Measurements from ENCODE around the gene ERCC6. TPM values are rescaled to one million over a fixed set of nuclear protein-coding genes. Genes with fewer than 3 reads are reported as not detected.

The ERCC6 gene
- polyA plus RNA-seq, 2 donors: 4.3 to 4.5 TPM

DNA sequence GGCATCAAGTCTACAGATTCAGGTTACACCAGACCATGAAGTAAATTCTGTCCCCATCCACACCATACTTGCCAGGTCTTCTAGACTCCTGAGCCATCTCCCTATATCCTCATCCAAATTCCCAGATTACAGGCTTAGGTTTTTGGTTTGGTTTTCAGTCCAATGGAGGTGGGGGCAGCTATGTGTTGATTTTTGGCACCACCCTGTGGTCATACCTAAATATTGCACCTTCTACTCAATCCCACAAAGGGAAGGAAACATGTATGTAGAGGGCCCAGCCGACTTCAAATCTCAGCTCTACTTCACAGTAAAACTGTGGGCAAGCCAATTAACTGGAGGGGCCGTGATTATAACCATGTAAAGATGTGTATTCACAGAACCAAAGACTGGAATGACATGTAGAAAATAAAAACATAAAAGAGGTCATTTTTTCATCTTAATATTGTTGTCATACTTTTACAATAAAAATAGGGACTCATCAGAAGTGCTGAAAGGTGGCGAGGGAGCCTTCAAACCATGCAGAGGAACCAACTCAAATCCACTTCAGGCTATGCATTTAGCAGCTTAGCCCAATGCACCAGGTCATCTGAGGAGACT, 19.8 kb downstream of the ERCC6 start:
- Histone ChIP-seq H3K9me3 (ENCODE audit: control insufficient read depth in 2 of 2, insufficient read depth in 1 of 2, low read depth in 1 of 2, low read length in 1 of 2) (no peaks in the 10 kb centered on the region), H3K27me3 (ENCODE audit: control insufficient read depth in 1 of 2, insufficient read depth in 2 of 2, low read length in 2 of 2) (no peaks in the 10 kb centered on the region), H3K27ac (ENCODE audit: low read depth in 2 of 2, low read length in 1 of 2) (no peak overlapping the region), H3K36me3 (ENCODE audit: control insufficient read depth in 2 of 2, insufficient read depth in 2 of 2, low read length in 1 of 2) (peaks cover 7 to 10% of the 10 kb centered on the region in 2 donors), H3K4me3 (ENCODE audit: low read depth in 1 of 2, low read length in 2 of 2) (no peak overlapping the region), H3K4me1 (ENCODE audit: control insufficient read depth in 2 of 2, insufficient read depth in 2 of 2, low read length in 1 of 2) (no peaks in the 10 kb centered on the region)
- WGBS, 2 donors: 61 to 62% methylated on average over 3 of the region's 3 CpGs

DNA sequence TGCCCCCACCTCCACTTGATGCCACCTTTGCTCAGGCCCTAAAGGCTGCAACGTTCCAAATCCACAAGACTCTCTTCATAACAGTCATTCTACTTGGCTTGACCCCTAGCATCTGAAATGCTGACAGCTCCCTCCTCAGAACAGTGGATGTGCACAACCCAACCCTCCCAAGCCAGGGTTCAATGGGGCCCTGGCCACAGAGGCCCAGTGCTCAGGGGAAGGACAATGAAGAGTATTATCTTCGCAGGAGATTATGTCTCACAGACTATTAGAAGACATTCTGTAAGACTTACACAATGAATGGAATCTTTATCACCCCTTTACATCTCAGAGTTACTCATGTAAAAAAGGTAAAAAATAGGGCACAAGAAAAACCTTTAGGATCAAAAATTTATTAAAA, 20.4 kb downstream of the ERCC6 start:
- H3K4me3 ChIP-seq (ENCODE audit: low read depth in 1 of 2, low read length in 2 of 2): no peak overlapping the region
- H3K36me3 ChIP-seq (ENCODE audit: control insufficient read depth in 2 of 2, insufficient read depth in 2 of 2, low read length in 1 of 2): peaks cover 5 to 10% of the 10 kb centered on the region in 2 donors
- 90 to 91% methylated on average over 2 of the region's 2 CpGs for WGBS, 2 donors
- H3K4me1 ChIP-seq (ENCODE audit: control insufficient read depth in 2 of 2, insufficient read depth in 2 of 2, low read length in 1 of 2): no peaks in the 10 kb centered on the region
- H3K9me3 ChIP-seq (ENCODE audit: control insufficient read depth in 2 of 2, insufficient read depth in 1 of 2, low read depth in 1 of 2, low read length in 1 of 2): no peaks in the 10 kb centered on the region
- H3K27me3 ChIP-seq (ENCODE audit: control insufficient read depth in 1 of 2, insufficient read depth in 2 of 2, low read length in 2 of 2): no peaks in the 10 kb centered on the region
- no peak overlapping the region for H3K27ac ChIP-seq (ENCODE audit: low read depth in 2 of 2, low read length in 1 of 2)

DNA sequence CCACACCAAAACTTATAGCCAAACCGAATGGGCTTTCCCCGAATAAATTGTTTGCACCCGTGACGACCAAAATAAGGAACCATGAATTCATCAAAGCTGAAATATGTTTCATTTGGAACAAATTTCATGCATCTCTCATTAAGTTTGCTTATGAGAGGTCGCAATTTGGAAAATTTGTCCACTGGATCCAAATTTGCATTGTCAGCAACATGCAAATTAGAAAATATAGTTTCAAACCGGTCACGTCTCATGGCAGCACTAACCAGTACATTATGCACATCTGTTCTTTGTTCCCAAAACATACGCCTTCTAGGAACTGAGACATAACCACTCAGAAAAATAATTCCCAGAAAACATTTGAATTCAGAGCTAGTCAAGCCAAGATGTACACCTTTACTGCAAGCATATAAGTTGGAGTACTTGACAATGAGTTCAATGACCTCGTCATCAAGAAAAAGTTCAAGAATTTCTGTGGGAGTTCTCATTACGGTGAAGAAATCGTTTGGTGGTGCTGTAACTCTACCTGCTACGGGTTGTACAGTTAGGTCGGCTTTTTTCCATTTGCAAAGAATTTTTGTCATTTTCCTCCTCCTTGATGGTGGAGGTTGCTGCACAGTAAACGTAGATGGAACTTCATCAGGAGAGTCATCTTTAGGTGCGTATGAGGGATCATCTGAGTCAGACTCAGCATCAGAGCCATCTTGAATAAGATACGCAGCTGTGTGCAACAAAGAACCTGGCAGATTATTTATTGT, 22.5 kb downstream of the ERCC6 start:
- Histone ChIP-seq H3K27me3 (ENCODE audit: control insufficient read depth in 1 of 2, insufficient read depth in 2 of 2, low read length in 2 of 2) (no peaks in the 10 kb centered on the region), H3K4me1 (ENCODE audit: control insufficient read depth in 2 of 2, insufficient read depth in 2 of 2, low read length in 1 of 2) (no peaks in the 10 kb centered on the region), H3K9me3 (ENCODE audit: control insufficient read depth in 2 of 2, insufficient read depth in 1 of 2, low read depth in 1 of 2, low read length in 1 of 2) (no peaks in the 10 kb centered on the region), H3K36me3 (ENCODE audit: control insufficient read depth in 2 of 2, insufficient read depth in 2 of 2, low read length in 1 of 2) (peaks cover 5 to 10% of the 10 kb centered on the region in 2 donors), H3K4me3 (ENCODE audit: low read depth in 1 of 2, low read length in 2 of 2) (no peak overlapping the region), H3K27ac (ENCODE audit: low read depth in 2 of 2, low read length in 1 of 2) (no peak overlapping the region)
- WGBS, 2 donors: 93 to 94% methylated on average over 16 of the region's 16 CpGs

DNA sequence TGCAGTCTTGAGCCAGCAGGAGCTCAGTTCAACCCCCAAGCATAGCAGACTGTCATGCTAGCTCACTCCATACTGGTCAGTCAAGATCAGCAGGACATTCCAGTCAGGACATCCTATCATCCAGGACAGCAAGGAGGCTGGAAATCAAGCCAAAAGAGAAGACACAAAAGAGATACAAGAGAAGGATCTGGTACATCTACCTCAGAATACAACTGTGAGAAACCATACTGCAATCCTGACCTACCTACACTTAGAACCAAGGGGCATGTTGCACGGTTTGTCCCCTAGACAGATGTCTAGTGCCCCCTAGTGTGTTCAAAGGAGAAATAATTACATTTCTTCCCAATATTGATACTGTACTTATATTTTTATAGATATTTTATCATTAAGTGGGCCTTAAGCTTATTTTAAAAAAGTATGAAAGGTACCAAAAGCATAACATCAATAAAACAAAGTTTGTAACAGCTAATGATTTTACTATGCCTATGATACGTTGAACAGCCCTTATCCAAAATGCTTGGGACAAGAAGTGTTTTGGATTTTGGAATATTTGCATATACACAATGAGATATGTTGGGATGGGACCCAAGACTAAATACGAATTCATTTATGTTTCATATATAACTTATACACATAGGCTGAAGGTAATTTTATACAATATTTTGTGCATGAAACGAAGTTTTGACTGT, 26.7 kb downstream of the ERCC6 start:
- H3K36me3 ChIP-seq (ENCODE audit: control insufficient read depth in 2 of 2, insufficient read depth in 2 of 2, low read length in 1 of 2): no peaks in the 10 kb centered on the region
- no peaks in the 10 kb centered on the region for H3K9me3 ChIP-seq (ENCODE audit: control insufficient read depth in 2 of 2, insufficient read depth in 1 of 2, low read depth in 1 of 2, low read length in 1 of 2)
- no peaks in the 10 kb centered on the region for H3K27me3 ChIP-seq (ENCODE audit: control insufficient read depth in 1 of 2, insufficient read depth in 2 of 2, low read length in 2 of 2)
- WGBS, 2 donors: 54 to 57% methylated on average over 4 of the region's 4 CpGs
- no peak overlapping the region for H3K4me3 ChIP-seq (ENCODE audit: low read depth in 1 of 2, low read length in 2 of 2)
- no peak overlapping the region for H3K27ac ChIP-seq (ENCODE audit: low read depth in 2 of 2, low read length in 1 of 2)
- H3K4me1 ChIP-seq (ENCODE audit: control insufficient read depth in 2 of 2, insufficient read depth in 2 of 2, low read length in 1 of 2): peaks cover 0 to 7% of the 10 kb centered on the region in 2 donors

DNA sequence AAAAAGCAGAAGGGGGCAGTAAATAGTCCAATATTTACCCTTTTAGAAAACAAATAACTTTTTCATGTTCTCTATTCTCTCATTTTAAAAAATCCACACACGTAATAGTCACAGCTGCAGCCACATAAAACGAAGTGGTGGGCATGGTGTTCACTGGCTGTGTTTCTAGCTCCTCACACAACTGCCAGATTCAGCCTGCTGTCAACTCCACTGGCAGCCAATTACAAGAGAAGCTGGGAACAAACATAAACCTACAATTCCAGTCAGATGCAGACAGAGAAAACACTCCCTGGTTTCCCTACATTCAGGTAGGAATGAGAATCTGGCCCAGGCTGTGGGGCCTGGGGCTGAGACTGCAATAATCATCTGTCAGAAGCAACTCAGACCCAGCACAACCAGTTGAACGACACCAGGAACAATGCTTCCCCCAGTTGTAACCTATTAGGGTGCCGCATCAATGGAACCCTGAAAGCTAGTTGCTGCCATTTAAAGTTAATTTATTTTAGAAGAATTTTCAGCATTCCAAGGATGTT, 29.1 kb downstream of the ERCC6 start:
- Histone ChIP-seq H3K9me3 (ENCODE audit: control insufficient read depth in 2 of 2, insufficient read depth in 1 of 2, low read depth in 1 of 2, low read length in 1 of 2) (no peaks in the 10 kb centered on the region), H3K4me3 (ENCODE audit: low read depth in 1 of 2, low read length in 2 of 2) (no peak overlapping the region), H3K27me3 (ENCODE audit: control insufficient read depth in 1 of 2, insufficient read depth in 2 of 2, low read length in 2 of 2) (no peaks in the 10 kb centered on the region), H3K36me3 (ENCODE audit: control insufficient read depth in 2 of 2, insufficient read depth in 2 of 2, low read length in 1 of 2) (no peaks in the 10 kb centered on the region), H3K27ac (ENCODE audit: low read depth in 2 of 2, low read length in 1 of 2) (peak overlapping the region in 1 of 2 donors; percentile 1), H3K4me1 (ENCODE audit: control insufficient read depth in 2 of 2, insufficient read depth in 2 of 2, low read length in 1 of 2) (peaks cover 0 to 7% of the 10 kb centered on the region in 2 donors)
- WGBS, 2 donors: 74 to 76% methylated on average over 4 of the region's 4 CpGs

DNA sequence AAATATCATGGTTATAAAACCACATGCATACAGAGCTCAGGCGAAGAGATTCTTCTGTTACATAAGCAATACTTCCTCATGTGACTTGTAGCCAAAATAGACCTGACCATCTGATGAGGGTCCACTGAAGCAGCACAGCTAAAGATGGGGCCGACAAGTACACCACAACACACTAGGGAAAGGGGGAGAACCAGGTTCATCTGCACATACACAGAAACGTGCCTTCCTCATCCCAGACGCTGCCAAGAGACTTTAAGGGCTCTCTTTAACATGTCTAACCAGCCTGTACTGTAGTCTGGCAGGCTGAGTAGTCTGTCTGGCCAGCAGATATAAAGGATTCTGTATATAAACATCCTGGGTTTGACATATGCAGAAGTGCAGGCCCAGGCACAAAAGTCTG, 30.3 kb downstream of the ERCC6 start:
- no peaks in the 10 kb centered on the region for H3K36me3 ChIP-seq (ENCODE audit: control insufficient read depth in 2 of 2, insufficient read depth in 2 of 2, low read length in 1 of 2)
- H3K27me3 ChIP-seq (ENCODE audit: control insufficient read depth in 1 of 2, insufficient read depth in 2 of 2, low read length in 2 of 2): no peaks in the 10 kb centered on the region
- 40% methylated on average over 4 of the region's 4 CpGs for WGBS, 2 donors
- no peak overlapping the region for H3K4me3 ChIP-seq (ENCODE audit: low read depth in 1 of 2, low read length in 2 of 2)
- peaks cover 0 to 7% of the 10 kb centered on the region in 2 donors for H3K4me1 ChIP-seq (ENCODE audit: control insufficient read depth in 2 of 2, insufficient read depth in 2 of 2, low read length in 1 of 2)
- H3K27ac ChIP-seq (ENCODE audit: low read depth in 2 of 2, low read length in 1 of 2): peak overlapping the region in 1 of 2 donors; percentile 15
- no peaks in the 10 kb centered on the region for H3K9me3 ChIP-seq (ENCODE audit: control insufficient read depth in 2 of 2, insufficient read depth in 1 of 2, low read depth in 1 of 2, low read length in 1 of 2)

DNA sequence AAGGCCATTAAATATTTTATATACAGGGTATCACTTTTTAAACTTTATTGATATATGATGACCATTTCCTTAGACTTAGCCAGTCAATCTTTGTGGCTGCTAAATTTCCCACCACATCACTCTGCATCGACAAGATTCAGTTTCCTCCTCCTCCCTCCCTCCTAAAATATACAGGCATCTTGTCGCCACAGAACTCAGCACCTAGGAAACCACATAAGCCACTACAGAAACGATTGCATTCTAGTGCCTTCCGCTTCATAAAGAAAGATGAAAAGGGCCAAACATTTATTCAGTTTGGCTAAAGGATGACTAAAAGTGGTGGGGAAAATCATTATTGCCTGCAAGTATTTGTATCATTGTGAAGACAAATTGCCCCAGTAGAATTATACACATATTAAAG, 30.7 kb downstream of the ERCC6 start:
- WGBS, 2 donors: 53 to 63% methylated on average over 4 of the region's 4 CpGs
- Histone ChIP-seq H3K4me1 (ENCODE audit: control insufficient read depth in 2 of 2, insufficient read depth in 2 of 2, low read length in 1 of 2) (peaks cover 0 to 7% of the 10 kb centered on the region in 2 donors), H3K36me3 (ENCODE audit: control insufficient read depth in 2 of 2, insufficient read depth in 2 of 2, low read length in 1 of 2) (no peaks in the 10 kb centered on the region), H3K27ac (ENCODE audit: low read depth in 2 of 2, low read length in 1 of 2) (no peak overlapping the region), H3K9me3 (ENCODE audit: control insufficient read depth in 2 of 2, insufficient read depth in 1 of 2, low read depth in 1 of 2, low read length in 1 of 2) (no peaks in the 10 kb centered on the region), H3K27me3 (ENCODE audit: control insufficient read depth in 1 of 2, insufficient read depth in 2 of 2, low read length in 2 of 2) (no peaks in the 10 kb centered on the region), H3K4me3 (ENCODE audit: low read depth in 1 of 2, low read length in 2 of 2) (no peak overlapping the region)

DNA sequence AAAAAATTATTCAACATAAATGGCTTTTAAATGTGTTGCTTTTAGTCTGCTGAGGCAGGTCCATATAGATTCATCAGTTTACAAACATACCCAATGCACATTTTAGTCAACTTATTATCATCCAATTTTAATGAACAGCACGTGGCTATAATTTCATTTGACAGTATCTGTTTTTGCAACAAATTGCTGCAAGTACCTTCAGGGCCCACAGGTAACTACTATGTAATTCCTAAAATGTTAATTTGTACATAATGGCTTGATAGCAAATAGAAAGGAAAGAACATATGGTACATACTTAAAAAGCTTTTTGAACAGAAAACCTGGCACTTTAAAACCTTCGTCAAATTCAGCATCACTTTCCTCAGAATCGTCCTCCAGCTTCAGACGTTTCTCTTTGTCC, 33.3 kb downstream of the ERCC6 start:
- 89 to 92% methylated on average over 4 of the region's 4 CpGs for WGBS, 2 donors
- peaks cover 0 to 2% of the 10 kb centered on the region in 2 donors for H3K36me3 ChIP-seq (ENCODE audit: control insufficient read depth in 2 of 2, insufficient read depth in 2 of 2, low read length in 1 of 2)
- no peak overlapping the region for H3K4me3 ChIP-seq (ENCODE audit: low read depth in 1 of 2, low read length in 2 of 2)
- H3K27me3 ChIP-seq (ENCODE audit: control insufficient read depth in 1 of 2, insufficient read depth in 2 of 2, low read length in 2 of 2): no peaks in the 10 kb centered on the region
- peaks cover 0 to 7% of the 10 kb centered on the region in 2 donors for H3K4me1 ChIP-seq (ENCODE audit: control insufficient read depth in 2 of 2, insufficient read depth in 2 of 2, low read length in 1 of 2)
- H3K9me3 ChIP-seq (ENCODE audit: control insufficient read depth in 2 of 2, insufficient read depth in 1 of 2, low read depth in 1 of 2, low read length in 1 of 2): no peaks in the 10 kb centered on the region
- no peak overlapping the region for H3K27ac ChIP-seq (ENCODE audit: low read depth in 2 of 2, low read length in 1 of 2)

DNA sequence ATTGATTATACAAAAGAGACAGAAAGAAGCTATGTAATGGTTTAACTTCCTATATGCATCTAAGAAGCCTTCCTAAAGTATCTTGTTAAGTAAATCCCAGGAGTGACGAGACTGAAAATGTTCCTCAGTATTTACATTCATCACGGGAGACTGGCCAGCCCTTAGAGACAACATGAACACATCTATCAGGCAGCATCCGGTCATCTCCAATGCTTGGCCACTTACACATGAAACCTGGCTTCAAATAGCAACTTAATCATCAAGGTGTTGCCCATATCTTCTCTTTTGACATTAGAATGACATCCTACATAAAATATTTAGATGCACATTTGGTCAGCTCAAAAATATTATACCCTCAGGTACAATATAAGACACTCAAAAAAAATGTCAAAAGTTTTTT, 33.8 kb downstream of the ERCC6 start:
- no peak overlapping the region for H3K4me3 ChIP-seq (ENCODE audit: low read depth in 1 of 2, low read length in 2 of 2)
- H3K36me3 ChIP-seq (ENCODE audit: control insufficient read depth in 2 of 2, insufficient read depth in 2 of 2, low read length in 1 of 2): peaks cover 0 to 2% of the 10 kb centered on the region in 2 donors
- H3K27ac ChIP-seq (ENCODE audit: low read depth in 2 of 2, low read length in 1 of 2): no peak overlapping the region
- H3K9me3 ChIP-seq (ENCODE audit: control insufficient read depth in 2 of 2, insufficient read depth in 1 of 2, low read depth in 1 of 2, low read length in 1 of 2): no peaks in the 10 kb centered on the region
- H3K4me1 ChIP-seq (ENCODE audit: control insufficient read depth in 2 of 2, insufficient read depth in 2 of 2, low read length in 1 of 2): peaks cover 0 to 4% of the 10 kb centered on the region in 2 donors
- H3K27me3 ChIP-seq (ENCODE audit: control insufficient read depth in 1 of 2, insufficient read depth in 2 of 2, low read length in 2 of 2): no peaks in the 10 kb centered on the region
- WGBS, 2 donors: 88% methylated on average over 3 of the region's 3 CpGs
